ENCODE measurements around the gene YIPF1. TPM values are rescaled to one million over a fixed set of nuclear protein-coding genes. Genes with fewer than 3 reads are reported as not detected.
"Not testable (repeated sequence)": the region's sequence is repeated elsewhere in the genome, so short reads cannot be mapped to it uniquely, and the experiment has no call there.

The YIPF1 gene
- total RNA-seq, 1 donor from 2014 or later: 26.3 TPM

DNA sequence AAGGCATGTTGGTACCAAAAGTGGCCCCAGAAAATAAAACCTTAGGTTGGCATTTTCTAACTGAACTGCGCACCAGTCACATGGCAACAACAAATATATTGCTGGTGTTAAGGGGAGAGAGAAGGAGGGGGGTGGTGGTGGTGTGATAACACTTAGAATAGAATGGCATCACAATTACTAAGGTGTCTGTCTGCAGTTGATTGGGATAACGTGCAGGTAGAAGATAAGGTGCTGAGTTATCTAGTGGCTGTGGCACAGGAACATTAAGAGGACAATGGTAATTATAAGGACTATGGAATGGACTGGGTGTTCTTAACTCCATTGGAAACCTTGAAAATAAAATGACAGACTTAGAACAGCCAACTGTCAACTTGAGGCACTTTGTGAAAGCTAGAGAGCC is 1.4 kb upstream of the YIPF1 start:
- no peak overlapping the region for H3K27ac Mint-ChIP-seq (ENCODE audit: unreplicated experiment)
- TF ChIP-seq, protein P1, sequence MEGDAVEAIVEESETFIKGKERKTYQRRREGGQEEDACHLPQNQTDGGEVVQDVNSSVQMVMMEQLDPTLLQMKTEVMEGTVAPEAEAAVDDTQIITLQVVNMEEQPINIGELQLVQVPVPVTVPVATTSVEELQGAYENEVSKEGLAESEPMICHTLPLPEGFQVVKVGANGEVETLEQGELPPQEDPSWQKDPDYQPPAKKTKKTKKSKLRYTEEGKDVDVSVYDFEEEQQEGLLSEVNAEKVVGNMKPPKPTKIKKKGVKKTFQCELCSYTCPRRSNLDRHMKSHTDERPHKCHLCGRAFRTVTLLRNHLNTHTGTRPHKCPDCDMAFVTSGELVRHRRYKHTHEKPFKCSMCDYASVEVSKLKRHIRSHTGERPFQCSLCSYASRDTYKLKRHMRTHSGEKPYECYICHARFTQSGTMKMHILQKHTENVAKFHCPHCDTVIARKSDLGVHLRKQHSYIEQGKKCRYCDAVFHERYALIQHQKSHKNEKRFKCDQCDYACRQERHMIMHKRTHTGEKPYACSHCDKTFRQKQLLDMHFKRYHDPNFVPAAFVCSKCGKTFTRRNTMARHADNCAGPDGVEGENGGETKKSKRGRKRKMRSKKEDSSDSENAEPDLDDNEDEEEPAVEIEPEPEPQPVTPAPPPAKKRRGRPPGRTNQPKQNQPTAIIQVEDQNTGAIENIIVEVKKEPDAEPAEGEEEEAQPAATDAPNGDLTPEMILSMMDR (IDR thresholded peaks at IDR 0.05; ENCODE audit: unreplicated experiment): no peak
- DNase-seq (ENCODE audit: low spot score): no peak
- no peaks in the 10 kb centered on the region for H3K27me3 Mint-ChIP-seq (ENCODE audit: unreplicated experiment)
- no peaks in the 10 kb centered on the region for H3K36me3 Mint-ChIP-seq (ENCODE audit: low read depth, unreplicated experiment)
- peaks cover 12% of the 10 kb centered on the region for H3K4me1 Mint-ChIP-seq (ENCODE audit: unreplicated experiment)
- no peaks in the 10 kb centered on the region for H3K9me3 Mint-ChIP-seq (ENCODE audit: unreplicated experiment)
- H3K4me3 Mint-ChIP-seq (ENCODE audit: unreplicated experiment): no peak overlapping the region

DNA sequence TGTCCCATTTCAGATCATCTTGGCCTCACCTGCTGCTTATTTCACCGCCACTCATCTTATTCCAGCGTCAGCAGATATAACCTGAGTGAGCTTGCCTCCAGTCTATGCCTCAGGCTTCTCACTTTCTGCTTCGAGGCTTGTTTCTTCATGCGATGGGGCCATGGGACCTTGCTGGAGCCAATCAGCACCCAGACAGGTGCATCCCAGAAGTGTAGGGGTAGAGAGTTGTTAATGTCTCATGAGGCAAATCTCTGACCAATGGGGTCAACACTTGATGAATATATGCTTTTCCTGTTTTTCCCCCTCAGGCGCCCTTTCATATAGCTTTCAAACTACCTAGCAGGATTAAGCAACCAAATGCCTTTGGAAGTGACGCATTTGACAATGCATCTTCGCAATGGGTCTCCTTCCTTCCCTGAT is 935 bp upstream of the YIPF1 start:
- Mint-ChIP-seq H3K4me3 (ENCODE audit: unreplicated experiment) (no peak overlapping the region), H3K36me3 (ENCODE audit: low read depth, unreplicated experiment) (no peaks in the 10 kb centered on the region), H3K27me3 (ENCODE audit: unreplicated experiment) (no peaks in the 10 kb centered on the region), H3K27ac (ENCODE audit: unreplicated experiment) (no peak overlapping the region), H3K9me3 (ENCODE audit: unreplicated experiment) (no peaks in the 10 kb centered on the region), H3K4me1 (ENCODE audit: unreplicated experiment) (peaks cover 10% of the 10 kb centered on the region)
- no peak for DNase-seq (ENCODE audit: low spot score)
- TF ChIP-seq, protein P1 (IDR thresholded peaks at IDR 0.05; ENCODE audit: unreplicated experiment): no peak

DNA sequence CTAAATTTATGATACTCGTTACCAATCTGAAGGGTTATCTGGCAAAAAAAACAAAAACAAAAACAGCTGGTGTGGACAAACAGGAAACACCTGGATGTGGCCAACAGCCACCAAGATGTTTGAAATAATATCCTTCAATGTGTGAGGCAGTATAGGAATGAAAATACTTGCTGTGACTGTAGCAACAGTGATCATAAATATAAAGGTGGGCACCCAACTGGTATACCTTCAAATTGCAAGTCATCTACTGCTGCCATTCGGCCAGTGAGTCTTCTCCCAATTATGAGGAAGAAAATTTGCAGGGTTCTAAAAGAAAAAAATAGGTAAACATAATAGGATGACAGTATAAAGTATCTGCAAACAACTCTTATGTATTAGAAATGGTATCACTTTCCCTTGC is 916 bp downstream of the YIPF1 start:
- Mint-ChIP-seq H3K27ac (ENCODE audit: unreplicated experiment) (no peak overlapping the region), H3K4me3 (ENCODE audit: unreplicated experiment) (peak overlapping the region; percentile 92), H3K9me3 (ENCODE audit: unreplicated experiment) (no peaks in the 10 kb centered on the region), H3K4me1 (ENCODE audit: unreplicated experiment) (peaks cover 8% of the 10 kb centered on the region), H3K36me3 (ENCODE audit: low read depth, unreplicated experiment) (no peaks in the 10 kb centered on the region), H3K27me3 (ENCODE audit: unreplicated experiment) (no peaks in the 10 kb centered on the region)
- TF ChIP-seq, protein P1 (IDR thresholded peaks at IDR 0.05; ENCODE audit: unreplicated experiment): no peak
- DNase-seq (ENCODE audit: low spot score): no peak

GRCh38 chr1:53883600-53883999 is 6.0 kb downstream of the YIPF1 start:
- not testable (repeated sequence) for H3K4me1 Mint-ChIP-seq (ENCODE audit: unreplicated experiment); H3K4me3 Mint-ChIP-seq (ENCODE audit: unreplicated experiment); H3K27ac Mint-ChIP-seq (ENCODE audit: unreplicated experiment); H3K9me3 Mint-ChIP-seq (ENCODE audit: unreplicated experiment); H3K27me3 Mint-ChIP-seq (ENCODE audit: unreplicated experiment); DNase-seq (ENCODE audit: low spot score); H3K36me3 Mint-ChIP-seq (ENCODE audit: low read depth, unreplicated experiment)

DNA sequence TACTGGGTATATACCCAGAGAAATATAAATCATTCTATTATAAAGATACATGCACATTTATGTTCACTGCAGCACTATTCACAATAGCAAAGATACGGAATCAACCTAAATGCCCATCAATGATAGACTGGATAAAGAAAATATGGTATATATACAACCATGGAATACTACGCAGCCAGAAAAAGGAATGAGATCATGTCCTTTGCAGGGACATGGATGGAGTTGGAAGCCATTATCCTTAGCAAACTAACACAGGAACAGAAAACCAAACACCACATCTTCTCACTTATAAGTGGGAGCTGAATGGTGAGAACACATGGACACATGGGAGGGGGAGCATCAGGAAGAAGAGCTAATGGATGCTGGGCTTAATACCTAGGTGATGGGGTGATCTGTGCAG is 7.7 kb downstream of the YIPF1 start:
- H3K9me3 Mint-ChIP-seq (ENCODE audit: unreplicated experiment); H3K27me3 Mint-ChIP-seq (ENCODE audit: unreplicated experiment); DNase-seq (ENCODE audit: low spot score); H3K4me3 Mint-ChIP-seq (ENCODE audit: unreplicated experiment); H3K27ac Mint-ChIP-seq (ENCODE audit: unreplicated experiment); H3K36me3 Mint-ChIP-seq (ENCODE audit: low read depth, unreplicated experiment); H3K4me1 Mint-ChIP-seq (ENCODE audit: unreplicated experiment): not testable (repeated sequence)

- H3K4me3 Mint-ChIP-seq (ENCODE audit: unreplicated experiment): no peak overlapping the region
- no peaks in the 10 kb centered on the region for H3K9me3 Mint-ChIP-seq (ENCODE audit: unreplicated experiment)
- no peak for DNase-seq (ENCODE audit: low spot score)
- H3K4me1 Mint-ChIP-seq (ENCODE audit: unreplicated experiment): no peaks in the 10 kb centered on the region
- no peak overlapping the region for H3K27ac Mint-ChIP-seq (ENCODE audit: unreplicated experiment)
- TF ChIP-seq, protein P1 (IDR thresholded peaks at IDR 0.05; ENCODE audit: unreplicated experiment): peak; percentile 63
- peaks cover 9% of the 10 kb centered on the region for H3K36me3 Mint-ChIP-seq (ENCODE audit: low read depth, unreplicated experiment)
- H3K27me3 Mint-ChIP-seq (ENCODE audit: unreplicated experiment): no peaks in the 10 kb centered on the region
Observed at GRCh38 chr1:53878492-53879105, 11.0 kb downstream of the YIPF1 start.

- not testable (repeated sequence) for H3K4me1 Mint-ChIP-seq (ENCODE audit: unreplicated experiment); H3K9me3 Mint-ChIP-seq (ENCODE audit: unreplicated experiment); H3K4me3 Mint-ChIP-seq (ENCODE audit: unreplicated experiment); H3K27me3 Mint-ChIP-seq (ENCODE audit: unreplicated experiment); H3K36me3 Mint-ChIP-seq (ENCODE audit: low read depth, unreplicated experiment); H3K27ac Mint-ChIP-seq (ENCODE audit: unreplicated experiment); DNase-seq (ENCODE audit: low spot score)
Observed at GRCh38 chr1:53875150-53875549, 14.4 kb downstream of the YIPF1 start.
